Measurements from ENCODE around the gene PTPN3.
A peak's percentile ranks its signal among the peaks of the same experiment; 100 is the strongest.
"Not testable (repeated sequence)": the region's sequence is repeated elsewhere in the genome, so short reads cannot be mapped to it uniquely, and the experiment has no call there.

The PTPN3 gene, protein sequence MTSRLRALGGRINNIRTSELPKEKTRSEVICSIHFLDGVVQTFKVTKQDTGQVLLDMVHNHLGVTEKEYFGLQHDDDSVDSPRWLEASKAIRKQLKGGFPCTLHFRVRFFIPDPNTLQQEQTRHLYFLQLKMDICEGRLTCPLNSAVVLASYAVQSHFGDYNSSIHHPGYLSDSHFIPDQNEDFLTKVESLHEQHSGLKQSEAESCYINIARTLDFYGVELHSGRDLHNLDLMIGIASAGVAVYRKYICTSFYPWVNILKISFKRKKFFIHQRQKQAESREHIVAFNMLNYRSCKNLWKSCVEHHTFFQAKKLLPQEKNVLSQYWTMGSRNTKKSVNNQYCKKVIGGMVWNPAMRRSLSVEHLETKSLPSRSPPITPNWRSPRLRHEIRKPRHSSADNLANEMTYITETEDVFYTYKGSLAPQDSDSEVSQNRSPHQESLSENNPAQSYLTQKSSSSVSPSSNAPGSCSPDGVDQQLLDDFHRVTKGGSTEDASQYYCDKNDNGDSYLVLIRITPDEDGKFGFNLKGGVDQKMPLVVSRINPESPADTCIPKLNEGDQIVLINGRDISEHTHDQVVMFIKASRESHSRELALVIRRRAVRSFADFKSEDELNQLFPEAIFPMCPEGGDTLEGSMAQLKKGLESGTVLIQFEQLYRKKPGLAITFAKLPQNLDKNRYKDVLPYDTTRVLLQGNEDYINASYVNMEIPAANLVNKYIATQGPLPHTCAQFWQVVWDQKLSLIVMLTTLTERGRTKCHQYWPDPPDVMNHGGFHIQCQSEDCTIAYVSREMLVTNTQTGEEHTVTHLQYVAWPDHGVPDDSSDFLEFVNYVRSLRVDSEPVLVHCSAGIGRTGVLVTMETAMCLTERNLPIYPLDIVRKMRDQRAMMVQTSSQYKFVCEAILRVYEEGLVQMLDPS

DNA sequence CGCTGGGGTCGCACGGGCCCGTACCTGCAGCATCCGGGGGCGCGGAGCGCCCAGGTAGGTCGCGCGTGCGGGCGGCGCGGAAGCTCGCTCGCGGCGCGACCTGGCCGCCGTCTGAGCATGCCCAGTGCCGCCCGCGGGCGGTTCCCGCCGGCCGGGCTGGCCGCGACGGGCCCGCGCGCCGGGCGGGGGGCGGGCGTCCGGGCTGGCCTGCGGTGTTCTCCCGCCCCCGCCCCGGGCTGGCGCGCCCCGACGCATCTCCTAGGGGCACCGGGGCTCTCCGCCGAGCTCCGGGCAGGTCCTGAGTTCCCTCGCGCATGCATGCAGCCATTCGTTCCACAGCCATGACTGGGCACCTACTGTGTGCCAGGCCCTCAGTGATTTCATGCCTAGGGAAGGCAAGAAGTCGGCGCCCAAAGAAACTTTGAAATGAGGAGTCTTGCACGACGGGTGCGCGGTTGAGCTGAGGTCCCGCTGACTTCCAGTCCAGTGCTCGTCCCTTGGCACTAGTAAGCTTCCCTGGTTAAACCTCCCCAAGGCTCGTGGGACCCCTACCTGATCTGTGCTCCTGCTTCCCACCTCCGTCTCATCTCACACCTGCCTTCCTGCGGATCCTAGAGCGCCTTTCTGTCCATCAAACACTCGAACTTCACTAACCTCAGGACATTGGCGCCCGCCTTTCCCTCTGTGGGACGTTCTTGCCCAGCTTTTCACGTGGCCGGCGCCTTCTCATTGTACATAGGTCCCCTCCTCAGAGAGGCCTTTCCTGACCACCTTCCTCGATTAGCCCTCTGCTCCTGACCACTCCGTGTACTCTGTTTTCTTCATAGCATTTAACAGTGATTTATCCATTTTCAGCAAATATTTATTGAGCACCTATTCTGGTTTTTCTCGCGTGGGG is at the start of gene PTPN3:
PTPN3 (minus strand) TSS at position 113 of the 898 bp plus-strand sequence. CDS start 34,873 bp downstream, outside the sequence.
- no peak for DNase-seq (ENCODE audit: low read depth)

GRCh38 chr9:109544954-109545353 is 46.8 kb upstream of the PTPN3 start:
- DNase-seq (ENCODE audit: low read depth) = not testable (repeated sequence)

GRCh38 chr9:109542922-109543321 is 44.8 kb upstream of the PTPN3 start:
- DNase-seq (ENCODE audit: low read depth) = no peak

DNA sequence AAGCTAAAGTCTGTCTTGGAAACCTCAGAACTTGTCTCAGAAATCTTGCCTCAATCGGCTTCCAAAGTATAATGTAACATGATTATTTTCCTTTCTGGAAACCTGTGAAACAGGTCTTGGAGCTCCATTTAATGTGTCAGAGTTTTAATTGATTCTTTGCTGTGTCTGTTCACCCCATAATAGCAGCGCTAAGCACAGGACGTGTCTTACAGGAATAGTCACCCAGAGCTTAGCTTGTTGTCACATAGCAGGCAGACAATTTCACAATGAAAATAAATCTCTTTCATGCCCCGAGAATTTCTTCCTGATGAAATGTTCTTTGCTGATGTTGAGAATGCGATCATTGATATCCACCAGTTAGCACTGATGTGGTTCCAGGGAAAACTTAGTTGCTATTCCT is 40.2 kb upstream of the PTPN3 start:
- DNase-seq (ENCODE audit: low read depth) = no peak

DNA sequence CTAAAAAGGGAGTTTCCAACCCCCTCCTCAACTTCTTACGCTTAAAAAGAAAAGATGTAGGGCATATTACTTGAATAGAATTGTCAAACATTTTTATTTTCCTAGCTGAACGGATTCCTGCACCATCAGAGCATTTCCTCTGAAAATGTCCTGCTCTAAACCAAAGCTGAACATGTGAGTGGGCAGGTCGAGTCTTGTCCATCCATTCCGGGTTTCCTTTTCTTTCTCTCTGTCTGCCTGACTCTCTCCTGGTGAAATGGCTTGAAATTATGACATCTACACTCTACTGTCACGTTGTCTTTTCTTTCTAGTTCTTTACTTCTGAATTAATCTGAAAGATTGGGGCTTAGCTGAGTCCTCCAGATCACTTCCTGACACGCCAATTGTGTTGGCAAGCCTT is 39.2 kb upstream of the PTPN3 start:
- no peak for DNase-seq (ENCODE audit: low read depth)

DNA sequence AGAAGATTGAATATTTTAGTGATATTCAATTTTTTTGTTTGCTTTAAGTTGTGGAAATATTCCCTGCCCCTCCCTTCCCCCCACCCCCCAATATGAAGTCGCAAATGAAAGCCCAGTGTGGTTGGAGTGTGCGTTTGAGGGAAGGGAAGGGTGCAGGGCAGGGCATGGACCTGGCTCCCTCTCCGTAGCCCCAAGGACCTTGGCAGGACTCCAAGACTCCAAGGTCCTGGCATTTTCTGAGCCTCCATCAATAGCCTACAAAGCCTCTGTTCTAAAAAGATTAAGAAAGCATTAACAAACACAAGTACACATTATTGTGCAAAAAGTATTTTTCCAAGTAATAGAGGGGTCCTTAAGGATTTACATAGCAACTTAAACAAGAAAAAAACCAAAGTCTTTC is 38.8 kb upstream of the PTPN3 start:
- DNase-seq (ENCODE audit: low read depth) = no peak

- no peak for DNase-seq (ENCODE audit: low read depth)
Measured at GRCh38 chr9:109535365-109535764, 37.3 kb upstream of the PTPN3 start.

- no peak for DNase-seq (ENCODE audit: low read depth)
Measured at GRCh38 chr9:109534151-109534550, 36.0 kb upstream of the PTPN3 start.

DNA sequence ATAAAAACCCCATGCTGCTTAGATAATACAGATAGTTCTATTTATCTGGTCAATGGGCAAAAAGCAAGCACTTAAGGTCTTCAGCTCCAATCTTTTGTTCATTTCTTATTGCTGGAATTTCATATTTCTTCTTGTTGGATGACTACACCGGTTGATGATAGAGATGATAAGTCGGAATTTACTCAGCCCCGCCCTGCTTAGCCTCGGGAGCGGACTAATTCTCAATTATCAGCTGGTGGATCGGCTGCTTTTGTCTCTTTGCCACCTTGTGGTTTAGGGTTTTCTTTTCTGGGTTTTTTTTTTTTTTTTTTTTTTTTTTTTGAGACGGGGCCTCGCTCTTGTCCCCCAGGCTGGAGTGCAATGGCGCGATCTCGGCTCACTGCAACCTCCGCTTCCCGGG is 34.5 kb upstream of the PTPN3 start:
- not testable (repeated sequence) for DNase-seq (ENCODE audit: low read depth)

GRCh38 chr9:109522106-109522505 is 24.0 kb upstream of the PTPN3 start:
- DNase-seq (ENCODE audit: low read depth) = no peak

DNA sequence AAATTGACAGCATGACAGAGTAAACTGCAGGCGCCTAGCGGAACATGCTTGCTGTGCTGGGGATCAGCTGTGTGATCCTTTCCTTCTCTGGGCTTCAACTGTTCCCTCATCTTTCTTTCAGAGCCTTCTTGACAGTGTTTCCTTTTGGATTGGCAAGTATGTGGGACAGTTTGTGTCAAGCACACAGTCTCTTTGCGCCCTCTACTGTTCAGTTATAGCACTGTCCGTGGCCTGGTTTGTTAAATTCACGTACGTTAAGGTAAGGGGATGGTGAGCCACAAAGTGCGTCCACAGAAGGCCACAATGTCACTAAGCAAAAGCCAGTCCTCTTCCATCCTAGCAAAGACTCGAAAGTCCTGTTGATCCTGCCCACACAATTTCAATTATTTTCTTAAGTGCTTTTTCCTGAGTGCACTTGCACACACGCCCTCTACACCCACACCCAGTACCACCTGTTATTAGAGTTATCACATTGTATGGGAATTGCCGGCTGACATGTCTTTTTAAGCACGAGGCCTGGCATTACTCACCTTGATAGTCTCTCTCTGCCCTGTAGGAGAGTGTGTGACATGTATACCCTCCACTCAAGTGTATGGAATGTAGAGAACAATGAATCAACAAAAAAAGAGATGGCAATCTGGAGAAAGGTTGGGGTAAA is 22.5 kb upstream of the PTPN3 start:
- DNase-seq (ENCODE audit: low read depth) = peak; percentile 2

DNA sequence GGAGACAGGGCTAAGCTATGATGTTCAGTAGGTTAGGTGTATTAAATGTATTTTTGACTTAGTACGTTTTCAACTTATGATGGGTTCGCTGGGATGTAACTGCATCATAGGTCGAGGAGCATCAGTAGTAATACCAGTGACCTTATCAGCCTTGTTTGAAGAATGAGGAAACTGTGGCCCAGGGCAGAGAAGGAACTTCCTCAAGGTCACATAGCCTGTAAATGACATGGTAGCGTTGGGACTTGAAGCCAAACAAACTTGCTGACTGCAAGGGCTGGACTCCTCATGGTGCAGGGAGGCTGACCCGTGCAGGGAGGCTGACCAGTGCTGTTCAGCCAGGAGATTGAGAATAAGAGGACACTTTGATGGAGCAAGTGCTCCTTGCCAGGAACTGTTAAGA is 21.3 kb upstream of the PTPN3 start:
- no peak for DNase-seq (ENCODE audit: low read depth)

- DNase-seq (ENCODE audit: low read depth) = no peak
Measured at GRCh38 chr9:109518621-109519335, 20.7 kb upstream of the PTPN3 start.

- DNase-seq (ENCODE audit: low read depth) = no peak
Measured at GRCh38 chr9:109517901-109518377, 19.8 kb upstream of the PTPN3 start.

DNA sequence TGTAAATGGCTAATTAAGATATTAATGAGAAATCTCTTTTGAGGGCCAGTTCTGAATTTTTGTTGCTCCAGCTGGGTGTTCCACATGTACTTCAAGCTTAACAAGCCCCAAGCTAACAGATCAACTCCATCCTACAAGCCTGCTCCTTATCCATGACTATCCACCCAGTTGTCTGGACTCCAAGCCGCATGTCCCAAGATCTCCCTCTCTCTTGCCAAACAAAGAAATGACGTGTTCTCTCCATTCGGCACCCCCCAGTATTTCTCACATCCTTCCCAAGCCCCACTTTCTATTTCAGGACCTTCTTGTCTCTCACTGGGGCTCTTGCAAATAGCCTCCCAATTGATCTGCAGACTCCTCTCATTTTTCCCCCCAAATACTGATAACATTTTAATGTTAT is 15.8 kb upstream of the PTPN3 start:
- DNase-seq (ENCODE audit: low read depth) = no peak

DNA sequence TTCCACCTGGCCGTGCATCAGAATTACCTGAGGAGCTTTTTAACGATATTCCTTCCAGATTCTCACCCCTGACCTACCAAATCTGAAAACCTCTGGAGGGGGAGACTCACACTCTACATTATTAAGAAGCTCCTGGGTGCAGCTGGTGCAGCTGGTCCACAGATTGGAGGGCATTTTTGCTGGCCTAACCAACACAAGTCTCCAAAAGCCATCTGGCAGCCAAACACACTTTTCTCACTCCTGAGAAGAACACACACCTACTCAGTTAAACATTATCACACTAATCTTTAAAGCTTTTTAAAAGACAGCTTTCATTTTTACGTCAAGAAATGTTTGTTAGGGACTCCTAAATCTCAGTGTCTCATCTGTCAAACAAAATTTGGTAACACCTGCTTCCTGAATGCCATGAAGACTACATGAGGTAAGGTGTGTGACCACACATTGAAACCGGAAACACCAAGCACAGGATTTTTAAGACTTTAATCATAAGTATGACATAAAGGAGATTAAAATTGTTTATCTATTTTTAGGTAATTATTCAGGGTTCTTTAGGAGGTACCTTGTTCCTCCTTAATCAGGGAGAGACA is 14.2 kb upstream of the PTPN3 start:
- no peak for DNase-seq (ENCODE audit: low read depth)

DNA sequence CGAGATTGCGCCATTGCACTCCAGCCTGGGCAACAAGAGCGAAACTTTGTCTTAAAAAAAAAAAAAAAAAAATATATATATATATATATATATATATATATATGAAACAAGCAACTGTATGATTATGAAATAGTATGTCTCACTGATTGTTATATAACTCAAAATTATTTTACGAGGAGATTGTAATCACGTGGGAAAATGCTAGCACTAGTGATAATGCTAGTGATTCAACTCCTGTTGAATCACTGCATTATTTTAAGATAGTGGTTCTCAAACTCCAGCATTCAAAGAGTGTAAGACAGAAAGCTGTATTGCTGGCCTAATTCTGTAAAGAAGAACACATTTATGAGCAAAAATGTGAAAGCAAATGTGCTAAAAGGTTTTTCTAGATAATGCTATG is 12.4 kb upstream of the PTPN3 start:
- DNase-seq (ENCODE audit: low read depth) = no peak

GRCh38 chr9:109510042-109510441 is 11.9 kb upstream of the PTPN3 start:
- DNase-seq (ENCODE audit: low read depth) = not testable (repeated sequence)

GRCh38 chr9:109509611-109510010 is 11.5 kb upstream of the PTPN3 start:
- no peak for DNase-seq (ENCODE audit: low read depth)

GRCh38 chr9:109507421-109507838 is 9.3 kb upstream of the PTPN3 start:
- no peak for DNase-seq (ENCODE audit: low read depth)

Measured in stimulated activated CD8-positive, alpha-beta memory T cell treated with anti-CD3 and anti-CD28 coated beads, Interleukin-12 subunit alpha, Interleukin-12 subunit beta, amount 100 ng/mL, for 1 hour (primary cell).